Sciatic nerve (tissue), 2 donors: Measurements from ENCODE around the gene ZNF354C. TPM values are rescaled to one million over a fixed set of nuclear protein-coding genes. Genes with fewer than 3 reads are reported as not detected.

Experiments used
- ATAC-seq: fragments of 200-7000 bp; cut with Tn5 transposase; one replicate; pipeline ENCODE4 v1.9.1; 2020; ENCODE audit warnings: mild to moderate bottlenecking, moderate library complexity
- DNase-seq: peaks from one replicate; pipeline ENCODE4 v3.0.0-alpha.2; 2020; ENCODE audit warnings: low spot score
- intact Hi-C: fragments of 100-400 bp; cut with DNase I; formaldehyde crosslinking; loops from one replicate; pipeline ENCODE4 v1.14.2; 2022
- total RNA-seq: library from RNA; stranded (reverse); fragmentation: NEBNext Ultra II Directional; extraction: Animal tissue kit (Norgen Biotek cat#: 25700); gene quantifications from one replicate; pipeline ENCODE4 v1.2.1, GENCODE V29; 2021
- donor health status: DM: no; HTN: no; CAD: no.
- donor health status: DM: no; HTN: no; CAD: no.

The ZNF354C gene
- total RNA-seq, 1 donor from 2014 or later: 13.8 TPM

DNA sequence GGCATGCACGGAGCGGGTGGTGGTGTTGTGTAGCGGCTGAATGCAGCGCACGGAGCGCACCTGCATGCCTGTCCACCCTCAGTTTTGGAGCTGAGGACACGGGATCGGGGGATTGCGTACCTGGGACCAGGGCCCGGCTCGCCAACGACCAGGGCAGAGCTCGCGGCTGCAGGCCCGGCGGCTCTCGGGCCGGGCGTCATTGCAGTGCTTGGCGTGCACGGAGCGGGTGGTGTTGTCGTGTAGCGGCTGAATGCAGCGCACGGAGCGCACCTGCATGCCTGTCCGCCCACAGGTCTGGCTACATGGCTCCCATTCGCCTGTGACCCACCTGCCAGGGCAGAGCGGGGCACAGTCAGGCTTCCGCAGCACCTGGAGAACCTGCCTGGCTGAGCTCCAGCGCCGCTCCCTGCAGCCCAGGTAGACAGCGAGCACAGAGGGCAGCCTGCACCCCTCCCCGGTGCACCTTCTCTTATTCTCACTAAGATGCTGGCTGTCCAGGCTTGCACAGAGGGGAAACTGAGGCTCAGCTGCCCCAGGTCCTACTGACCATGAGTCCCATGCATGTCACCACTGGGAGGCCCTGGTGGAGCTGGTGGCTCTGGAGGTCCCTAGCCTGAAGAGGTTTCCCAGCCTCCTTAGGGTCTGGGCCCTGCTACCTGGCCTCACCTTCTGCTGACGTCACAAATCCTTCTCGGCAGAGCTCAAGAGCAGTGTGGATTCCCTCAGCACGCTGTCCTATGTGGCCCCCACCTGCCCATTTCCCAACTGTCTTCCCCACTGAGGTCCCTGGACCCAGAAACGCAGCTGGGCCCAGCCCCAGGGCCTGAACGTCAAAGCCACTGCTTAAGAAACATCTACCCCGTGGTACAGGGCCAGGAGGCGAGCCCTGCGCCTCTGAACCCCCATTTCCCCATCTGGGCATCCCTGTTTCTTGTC lies 64.9 kb downstream of the ZNF354C start:
- intact Hi-C loops: no loop called here
- ATAC-seq (no peak), DNase-seq (no peak)

DNA sequence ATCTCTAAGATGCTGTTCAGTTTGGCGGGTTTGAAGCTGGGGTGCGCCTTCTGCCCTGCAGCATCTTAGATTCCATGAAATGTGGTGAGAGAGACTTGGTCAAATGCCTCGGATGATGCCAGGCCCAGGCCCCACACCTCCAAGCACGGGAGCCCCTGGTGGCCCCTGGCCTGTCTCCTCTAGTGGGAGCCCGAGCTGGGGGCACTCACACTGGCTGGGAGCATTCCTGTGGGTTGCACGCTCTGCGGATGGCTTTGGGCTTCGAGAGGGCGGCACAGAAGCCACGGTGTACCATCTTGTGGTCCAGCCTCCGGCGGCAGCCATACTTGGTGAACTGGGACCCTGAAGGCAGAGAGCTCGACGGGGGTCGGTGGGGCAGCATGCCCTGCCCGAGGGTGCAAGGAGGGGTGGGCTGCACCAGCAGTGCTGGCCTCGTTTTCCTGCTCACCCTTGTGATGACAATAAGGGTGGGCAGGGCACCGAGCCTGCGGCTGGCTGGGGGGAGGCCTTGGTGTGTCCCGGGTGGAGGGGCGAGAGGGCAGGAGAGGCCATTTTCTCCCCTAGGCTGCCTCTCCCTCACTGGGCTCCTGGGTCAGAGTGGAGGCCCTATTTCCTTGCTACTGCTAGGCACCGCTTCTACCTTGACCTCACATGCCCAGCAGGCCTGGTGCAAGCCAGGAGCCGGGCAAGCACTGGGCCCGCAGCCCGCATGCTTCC lies 65.8 kb downstream of the ZNF354C start:
- DNase-seq: no peak
- intact Hi-C loops: no loop called here
- ATAC-seq: no peak

DNA sequence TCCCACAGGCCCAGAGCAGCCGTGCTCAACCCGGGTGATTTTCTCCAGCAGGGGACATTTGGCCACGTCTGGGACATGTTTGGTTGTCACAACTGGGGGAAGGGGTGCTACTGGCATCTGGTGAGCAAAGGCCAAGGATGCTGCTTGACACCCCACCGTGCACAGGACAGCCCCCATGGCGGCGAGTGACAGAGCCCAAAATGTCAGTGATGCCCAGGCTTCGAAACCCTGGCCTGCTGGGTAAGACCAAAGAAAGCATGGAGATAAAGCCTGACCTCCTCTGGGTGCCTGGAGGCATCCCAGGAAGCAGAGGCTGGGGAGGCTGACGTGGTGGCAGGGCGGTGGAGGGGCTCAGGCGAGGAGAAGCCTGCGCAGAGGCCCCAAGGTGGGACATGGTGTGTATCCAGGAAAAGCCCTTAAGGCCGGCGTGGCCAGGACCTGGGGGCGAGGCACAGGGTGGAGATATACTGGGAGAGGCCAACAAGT lies 66.4 kb downstream of the ZNF354C start:
- no peak for ATAC-seq
- DNase-seq: no peak
- intact Hi-C loops: no loop called here

DNA sequence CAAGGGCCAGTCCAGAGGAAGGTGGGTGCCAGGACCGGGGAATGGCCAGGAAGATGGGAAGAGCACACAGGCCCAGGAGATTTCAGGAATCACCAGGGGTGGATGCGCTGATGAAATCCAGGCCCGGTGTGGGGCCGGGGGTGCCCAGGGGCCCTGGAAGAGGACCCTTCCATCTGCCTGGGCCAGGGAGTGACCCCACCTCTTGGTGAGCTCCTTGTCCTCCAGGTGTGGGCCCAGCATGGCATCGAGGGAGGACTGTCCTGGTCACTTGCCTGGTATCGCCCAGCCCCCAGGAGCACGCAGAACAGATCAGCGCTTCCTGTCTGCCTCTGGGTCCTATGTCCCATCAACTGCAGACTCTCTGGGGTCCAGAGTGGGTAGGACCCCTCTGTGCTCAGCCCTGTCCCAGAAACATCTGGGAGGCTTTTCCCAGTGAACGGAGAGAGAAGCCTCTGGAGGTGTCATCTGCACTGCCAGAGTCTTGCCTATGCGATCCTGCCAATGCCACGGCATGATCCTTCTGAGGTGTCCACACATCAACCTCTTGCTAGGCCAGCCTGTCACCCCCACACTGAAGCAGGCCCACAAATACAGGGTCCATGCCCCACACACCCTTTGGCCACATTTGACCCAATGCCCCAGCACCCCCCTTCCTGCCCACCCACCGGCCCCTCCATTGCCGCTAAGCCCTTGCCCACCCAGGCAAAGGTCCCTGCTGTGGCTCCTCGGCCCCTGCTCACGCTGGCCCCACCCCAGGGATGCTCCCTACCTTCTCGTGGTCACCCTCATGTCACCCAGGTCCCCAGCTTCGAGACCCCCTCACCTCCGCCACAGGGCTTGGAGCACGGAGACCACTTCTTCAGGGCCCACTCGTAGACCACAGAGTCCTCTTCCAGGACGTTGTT lies 67.2 kb downstream of the ZNF354C start:
- no peak for DNase-seq
- ATAC-seq: no peak
- intact Hi-C loops: no loop called here

DNA sequence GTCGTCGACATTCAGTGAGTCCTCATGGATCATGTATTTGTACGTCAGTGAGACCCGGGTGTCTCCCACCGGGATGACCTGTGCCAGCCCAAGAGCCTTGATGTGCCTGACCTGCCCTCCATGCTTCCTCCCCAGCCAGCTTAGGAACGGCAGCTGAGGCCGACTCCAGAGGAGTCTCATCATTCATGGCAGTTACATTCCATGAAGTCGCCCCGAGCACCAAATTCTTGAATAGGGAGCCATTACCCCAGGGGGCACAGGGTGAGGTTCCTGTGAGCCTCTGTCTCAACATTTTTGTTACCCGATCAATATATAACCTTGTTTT lies 67.8 kb downstream of the ZNF354C start:
- no peak for ATAC-seq
- intact Hi-C loops: no loop called here
- DNase-seq: no peak

DNA sequence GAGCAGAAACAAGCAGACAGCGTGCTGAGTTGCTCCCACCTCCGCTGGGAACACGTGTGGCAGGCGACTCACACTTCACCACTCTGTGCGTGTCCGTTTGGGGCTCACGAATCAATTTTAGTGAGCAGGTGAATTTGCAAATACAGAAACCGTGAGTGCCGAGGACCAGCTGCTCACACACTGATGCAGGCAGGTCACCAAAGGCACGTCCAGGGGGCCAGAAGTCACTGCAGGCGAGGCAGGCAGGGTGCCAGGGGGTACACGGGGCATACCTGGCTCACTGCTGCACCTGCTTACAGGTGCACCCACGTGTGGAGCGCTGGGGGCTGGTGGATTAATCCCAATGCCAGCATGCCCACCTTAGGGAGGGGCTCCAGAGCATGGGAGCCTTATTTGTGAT lies 68.8 kb downstream of the ZNF354C start:
- ATAC-seq: no peak
- DNase-seq: no peak
- intact Hi-C loops: no loop called here

DNA sequence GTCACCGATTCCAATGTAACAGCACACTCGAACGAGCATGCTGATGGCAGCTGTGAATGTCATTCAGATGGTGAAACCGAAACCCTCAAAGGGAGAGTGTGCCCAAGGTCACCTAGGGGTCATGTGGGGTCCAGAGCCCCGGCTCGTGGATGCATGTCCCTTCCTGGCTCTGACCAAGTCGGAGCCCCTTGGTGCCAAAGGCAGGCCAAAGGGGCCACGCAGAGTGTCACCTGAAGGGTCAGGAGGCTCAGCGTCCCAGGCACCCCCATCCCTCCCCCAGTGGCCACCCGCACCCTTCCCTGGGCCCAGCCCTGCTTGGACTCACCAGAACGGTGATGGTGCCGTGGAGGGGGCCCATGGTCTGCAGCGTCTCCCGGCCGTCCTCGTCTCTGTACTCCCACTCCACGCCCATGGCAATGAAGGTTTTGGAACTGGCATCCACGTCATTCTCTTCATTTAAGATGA lies 69.5 kb downstream of the ZNF354C start:
- intact Hi-C loops: no loop called here
- DNase-seq (no peak), ATAC-seq (no peak)

DNA sequence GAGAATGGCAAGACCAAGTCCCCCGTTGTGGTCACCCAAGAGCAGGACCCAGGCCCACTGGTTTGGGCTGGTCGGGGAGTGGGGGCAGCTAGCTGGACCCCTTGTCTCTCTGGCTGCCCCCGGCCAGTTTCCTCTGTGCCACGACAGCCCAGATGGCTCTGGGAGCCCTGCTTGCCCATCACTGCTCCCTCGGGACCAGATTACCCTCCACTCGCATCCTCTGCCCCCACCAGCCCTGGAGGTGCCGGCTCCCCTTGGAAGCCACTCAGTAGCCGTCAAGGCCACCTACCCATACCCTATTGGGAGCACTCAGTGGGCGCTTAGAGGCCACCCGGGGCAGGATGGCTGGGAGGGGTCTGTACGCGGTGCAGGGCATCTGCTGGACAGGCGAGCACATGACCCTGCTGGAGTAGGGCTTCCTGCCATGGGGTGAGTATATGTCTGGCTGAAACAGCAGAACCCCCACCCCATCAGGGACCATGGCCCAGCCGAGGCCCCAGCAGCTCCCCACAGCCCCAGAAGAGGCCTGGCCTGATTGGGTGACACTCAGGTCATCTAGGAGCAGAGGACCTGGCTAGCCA lies 70.0 kb downstream of the ZNF354C start:
- DNase-seq (no peak), ATAC-seq (no peak)
- intact Hi-C loops: no loop called here

DNA sequence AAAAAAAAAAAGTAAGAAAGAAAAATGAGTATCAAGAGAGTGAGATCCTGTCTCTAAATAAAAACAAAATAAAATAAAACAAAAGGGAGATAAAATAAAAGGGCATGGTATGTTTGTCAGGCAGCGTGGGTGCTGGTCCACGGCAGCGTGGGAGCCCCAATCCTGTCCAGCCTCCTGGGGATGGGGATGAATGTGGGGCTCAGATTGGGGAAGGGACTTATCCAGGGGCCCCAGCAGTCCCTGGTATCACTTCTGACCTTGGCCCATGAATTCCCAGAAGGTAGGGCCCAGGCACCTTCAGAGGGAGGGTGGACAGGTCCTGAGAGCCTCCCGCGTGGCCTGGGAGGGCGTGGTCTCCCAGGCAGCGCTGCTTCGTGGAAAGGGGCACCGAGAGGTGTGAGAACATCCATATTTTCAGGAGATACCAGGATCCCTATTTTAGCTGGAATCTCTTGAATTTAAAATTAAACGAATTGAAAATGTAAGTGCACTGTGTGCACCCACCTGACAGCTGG lies 71.2 kb downstream of the ZNF354C start:
- intact Hi-C loops: no loop called here
- ATAC-seq (no peak), DNase-seq (no peak)

DNA sequence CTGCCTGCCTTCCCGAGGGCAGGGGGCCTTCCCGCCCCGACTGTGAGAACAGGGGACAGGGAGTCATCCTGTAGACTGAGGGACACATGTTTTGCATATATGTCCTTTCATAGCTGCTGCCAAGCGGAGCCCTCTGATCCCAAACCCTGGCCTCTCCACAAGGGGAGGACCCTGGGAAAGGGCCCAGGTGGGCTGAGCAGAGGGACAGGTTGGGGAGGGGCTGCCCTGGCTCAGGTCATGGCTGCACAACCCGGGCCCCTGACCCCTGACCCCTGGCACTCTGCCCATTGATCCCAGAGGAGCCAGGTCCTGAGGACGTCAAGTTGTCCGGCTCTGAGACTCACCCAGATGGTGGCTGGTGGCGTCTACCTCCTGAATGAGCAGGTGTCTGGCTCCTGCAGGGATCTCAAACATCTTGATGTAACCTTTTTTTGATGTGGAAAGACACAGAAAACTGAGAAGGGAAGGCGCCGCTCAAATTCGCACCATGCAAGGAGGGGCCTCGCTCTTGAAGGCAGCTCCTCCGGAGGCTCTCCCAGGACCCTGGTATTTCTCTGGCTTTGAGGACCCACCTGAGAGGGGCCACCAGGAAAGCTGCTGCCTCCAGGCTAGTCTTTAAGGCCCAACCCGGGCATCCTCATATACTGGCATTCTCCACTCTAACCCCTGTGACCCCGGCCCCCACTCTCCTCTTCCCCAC lies 71.9 kb downstream of the ZNF354C start:
- DNase-seq (peak; percentile 54), ATAC-seq (no peak)
- intact Hi-C loops: no loop called here

DNA sequence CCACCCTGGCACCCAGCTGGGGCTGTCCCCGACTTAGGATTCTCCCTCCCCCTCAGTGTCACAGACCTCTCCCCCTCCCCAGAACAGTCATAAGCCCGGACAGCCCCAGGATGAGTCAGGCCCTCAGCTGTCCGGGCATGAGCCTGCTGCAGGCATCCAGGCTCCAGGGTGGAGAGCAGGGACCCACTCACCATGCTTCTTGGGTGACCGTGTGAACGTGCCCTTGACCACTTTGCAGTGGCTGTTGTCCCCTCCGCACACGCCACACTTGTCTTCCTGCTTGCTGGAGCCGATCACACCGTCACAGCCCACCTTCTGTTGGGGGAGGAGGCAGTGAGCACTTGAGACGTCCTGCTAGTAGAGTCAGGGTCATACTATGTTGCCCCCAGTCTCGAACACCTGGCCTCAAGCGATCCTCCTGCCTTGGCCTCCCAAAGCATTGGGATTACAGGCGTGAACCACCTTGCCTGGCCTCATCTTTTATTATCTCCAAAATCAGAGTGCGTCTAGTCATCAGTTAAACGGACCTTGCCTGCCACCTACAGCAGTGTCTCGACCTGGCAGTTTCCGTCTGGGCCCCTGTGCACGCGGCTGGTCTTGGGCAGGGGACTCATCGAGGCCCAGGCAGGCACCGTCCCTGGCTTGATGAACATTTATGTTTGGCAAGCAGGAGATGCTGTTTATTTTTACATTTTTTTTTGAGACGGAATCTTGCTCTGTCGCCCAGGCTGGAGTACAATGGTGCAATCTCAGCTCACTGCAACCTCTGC lies 72.6 kb downstream of the ZNF354C start:
- DNase-seq (peak; percentile 37), ATAC-seq (no peak)
- intact Hi-C loops: no loop called here

Other genes with a start within 250 kb of the ZNF354C start
- 29.0 TPM for gene ZNF354B, start 200.4 kb upstream of the ZNF354C start, total RNA-seq
- gene ZFP2, start 164.5 kb upstream of the ZNF354C start, total RNA-seq: 4.8 TPM
- 4.7 TPM for gene ZNF454, start 119.2 kb upstream of the ZNF354C start, total RNA-seq
- gene GRM6, start 65.1 kb upstream of the ZNF354C start, total RNA-seq: not detected
- 6.2 TPM for gene ZNF879, start 36.6 kb upstream of the ZNF354C start, total RNA-seq